Measurements from ENCODE around the gene NPTN.

NPTN gene

GRCh38 chr15:73518876-73519733, 114.1 kb downstream of the NPTN start:
- Histone ChIP-seq H3K36me3 (ENCODE audit: control insufficient read depth, insufficient read depth, low read length) (no peaks in the 10 kb centered on the region), H3K4me1 (ENCODE audit: control insufficient read depth, insufficient read depth, low read length, poor library complexity, severe bottlenecking) (no peaks in the 10 kb centered on the region), H3K4me3 (ENCODE audit: extremely low read depth, insufficient read depth, low read length, poor library complexity, severe bottlenecking) (no peak overlapping the region), H3K27ac (ENCODE audit: low read depth, low read length, severe bottlenecking) (no peak overlapping the region), H3K9me3 (ENCODE audit: control insufficient read depth, low read length) (no peaks in the 10 kb centered on the region)
- no CpG with 5 or more reads among the region's 5 CpGs for WGBS, 2 experiments (ENCODE audit: insufficient coverage in 2 of 2)

- Histone ChIP-seq H3K9me3 (ENCODE audit: control insufficient read depth, low read length) (no peaks in the 10 kb centered on the region), H3K4me1 (ENCODE audit: control insufficient read depth, insufficient read depth, low read length, poor library complexity, severe bottlenecking) (no peaks in the 10 kb centered on the region), H3K4me3 (ENCODE audit: extremely low read depth, insufficient read depth, low read length, poor library complexity, severe bottlenecking) (no peak overlapping the region), H3K27ac (ENCODE audit: low read depth, low read length, severe bottlenecking) (no peak overlapping the region), H3K36me3 (ENCODE audit: control insufficient read depth, insufficient read depth, low read length) (no peaks in the 10 kb centered on the region)
- 42 to 43% methylated on average over 1 to 2 of the region's 3 CpGs for whole genome bisulfite sequencing, 2 experiments (ENCODE audit: insufficient coverage in 2 of 2)
Observed at GRCh38 chr15:73518180-73518862, 114.9 kb downstream of the NPTN start.

DNA sequence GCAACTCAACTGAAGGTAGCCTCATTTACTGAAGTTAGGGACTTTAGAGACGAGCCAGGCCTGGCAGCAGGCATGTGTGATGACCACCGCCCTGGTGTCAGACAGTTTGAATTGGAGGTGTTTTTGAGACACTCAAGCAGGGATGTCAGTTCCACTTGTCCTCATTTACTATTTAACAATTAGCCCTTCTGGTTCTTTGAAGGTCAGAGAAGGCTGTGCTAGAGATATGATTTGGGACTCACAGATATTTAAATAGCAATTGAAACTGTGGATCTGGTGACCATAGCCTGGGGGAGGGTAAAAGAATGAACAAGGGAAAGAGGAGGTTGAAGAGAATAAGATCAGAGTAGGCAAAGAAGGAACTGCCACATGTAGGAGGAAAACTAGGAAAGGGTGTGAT, 115.6 kb downstream of the NPTN start:
- H3K9me3 ChIP-seq (ENCODE audit: control insufficient read depth, low read length): no peaks in the 10 kb centered on the region
- no peak overlapping the region for H3K27ac ChIP-seq (ENCODE audit: low read depth, low read length, severe bottlenecking)
- H3K4me3 ChIP-seq (ENCODE audit: extremely low read depth, insufficient read depth, low read length, poor library complexity, severe bottlenecking): no peak overlapping the region
- H3K36me3 ChIP-seq (ENCODE audit: control insufficient read depth, insufficient read depth, low read length): no peaks in the 10 kb centered on the region
- H3K4me1 ChIP-seq (ENCODE audit: control insufficient read depth, insufficient read depth, low read length, poor library complexity, severe bottlenecking): no peaks in the 10 kb centered on the region
- 65 to 71% methylated on average over 1 to 2 of the region's 2 CpGs for WGBS, 2 experiments (ENCODE audit: insufficient coverage in 2 of 2)

DNA sequence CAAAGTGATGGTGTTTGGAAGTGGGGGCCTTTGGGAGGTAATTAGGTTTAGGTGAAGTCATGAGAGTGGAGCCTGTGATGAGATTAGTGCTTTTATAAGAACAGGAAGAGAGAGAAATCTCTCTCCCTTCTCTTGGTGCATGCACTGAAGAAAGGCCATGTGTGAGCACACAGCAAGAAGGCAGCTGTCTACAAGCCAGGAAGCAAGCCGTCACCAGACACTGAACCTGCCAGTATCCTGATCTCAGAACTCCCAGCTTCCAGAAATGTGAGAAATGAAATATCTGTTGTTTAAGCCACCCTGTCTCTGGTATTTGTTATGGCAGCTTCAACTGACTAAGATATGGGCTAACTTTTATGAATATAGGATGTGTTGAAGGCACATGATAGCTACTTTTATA, 117.7 kb downstream of the NPTN start:
- Histone ChIP-seq H3K27ac (ENCODE audit: low read depth, low read length, severe bottlenecking) (no peak overlapping the region), H3K4me1 (ENCODE audit: control insufficient read depth, insufficient read depth, low read length, poor library complexity, severe bottlenecking) (no peaks in the 10 kb centered on the region), H3K4me3 (ENCODE audit: extremely low read depth, insufficient read depth, low read length, poor library complexity, severe bottlenecking) (no peak overlapping the region), H3K36me3 (ENCODE audit: control insufficient read depth, insufficient read depth, low read length) (no peaks in the 10 kb centered on the region), H3K9me3 (ENCODE audit: control insufficient read depth, low read length) (no peaks in the 10 kb centered on the region)
- WGBS, 2 experiments (ENCODE audit: insufficient coverage in 2 of 2): 80 to 100% methylated on average over 1 of the region's 1 CpG
